IMR-90 (cell line): ENCODE results near the gene CUTC. TPM values are rescaled to one million over a fixed set of nuclear protein-coding genes. Genes with fewer than 3 reads are reported as not detected.

Source experiments
- BHLHE40 ChIP-seq: fragments of 150-350 bp; IDR thresholded peaks from 2 replicates; pipeline ENCODE4 v1.6.1; 2016; ENCODE audit warnings: mild to moderate bottlenecking, low read depth, low read length
- CEBPB ChIP-seq: IDR thresholded peaks from 2 replicates; pipeline ENCODE4 v1.6.1; 2012; ENCODE audit warnings: low read depth, low read length, improper control_type of control experiment
- CHD1 ChIP-seq: IDR thresholded peaks from 2 replicates; pipeline ENCODE4 v1.6.1; 2012; ENCODE audit warnings: low read depth, low read length, improper control_type of control experiment
- MAZ ChIP-seq: IDR thresholded peaks from 2 replicates; pipeline ENCODE4 v1.6.1; 2012; ENCODE audit warnings: low read depth, mild to moderate bottlenecking, low read length, improper control_type of control experiment, moderate library complexity, borderline replicate concordance
- MXI1 ChIP-seq: IDR thresholded peaks from 2 replicates; pipeline ENCODE4 v1.6.1; 2012; ENCODE audit warnings: low read depth, mild to moderate bottlenecking, low read length, moderate library complexity, borderline replicate concordance
- SMC3 ChIP-seq: fragments of 150-350 bp; IDR thresholded peaks from 2 replicates; pipeline ENCODE4 v1.6.1; 2016; ENCODE audit warnings: low read depth, mild to moderate bottlenecking, antibody characterized with exemption, low read length, moderate library complexity
- polyA plus RNA-seq, 3 experiments: library from polyadenylated mRNA; depleted of rRNA; stranded (reverse); fragments of >200 nt; gene quantifications; 2 replicates each; pipeline ENCODE4 v1.2.3, GENCODE V29; 2012; ENCODE audit warnings: low replicate concordance in 1 of 3
- total RNA-seq: library from RNA; depleted of rRNA; stranded (reverse); fragments of >200 nt; gene quantifications from 2 replicates; pipeline ENCODE4 v1.2.3, GENCODE V29; 2012
- TF ChIP-seq, protein P1 (sequence below): fragments of 150-350 bp; IDR thresholded peaks from 2 replicates; pipeline ENCODE4 v1.6.1; 2017; ENCODE audit warnings: mild to moderate bottlenecking, antibody characterized with exemption, low read length, low read depth

The CUTC gene
- total and polyA plus RNA-seq, 2 of the 4 experiments (the other 2 are of a cell fraction) = 7.0 to 10.2 TPM

DNA sequence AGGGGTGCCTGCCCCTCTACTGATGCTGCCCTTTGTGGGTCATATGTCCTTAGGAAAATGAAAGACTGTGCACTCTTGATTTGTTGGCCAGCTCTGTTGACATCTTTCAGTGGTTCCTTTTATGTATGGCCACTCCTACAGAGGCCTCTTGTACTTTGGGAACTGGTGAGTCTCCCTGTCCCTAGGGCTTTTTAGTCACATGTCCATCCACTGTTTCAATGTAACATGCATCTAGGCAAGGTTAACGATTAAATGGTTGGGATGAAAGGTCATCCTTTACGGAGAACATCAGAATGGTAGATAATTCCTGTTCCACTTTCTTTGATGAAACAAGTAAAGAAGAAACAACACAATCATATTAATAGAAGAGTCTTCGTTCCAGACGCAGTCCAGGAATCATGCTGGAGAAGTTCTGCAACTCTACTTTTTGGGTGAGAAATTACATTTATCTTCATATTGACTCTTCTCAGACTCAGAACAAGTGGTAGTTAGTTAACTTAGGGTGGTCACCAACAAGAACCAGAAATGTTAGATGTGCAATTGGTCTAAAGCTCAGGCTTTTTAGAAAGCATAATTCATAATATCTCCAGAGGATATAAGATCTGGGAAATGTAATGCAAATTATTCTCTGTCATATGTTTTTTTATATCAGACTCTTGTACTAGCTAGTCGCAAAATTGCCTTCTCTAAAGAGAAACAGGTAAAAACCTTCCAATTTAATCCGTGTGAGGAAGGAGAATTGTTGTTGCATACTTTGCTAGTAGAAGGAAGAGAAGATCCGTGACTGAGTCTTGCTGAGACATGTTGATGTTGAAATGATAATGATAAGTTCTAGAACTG is 50.6 kb downstream of the CUTC start, which contains the start of gene ABCC2 (continued):
- TF ChIP-seq, protein P1, sequence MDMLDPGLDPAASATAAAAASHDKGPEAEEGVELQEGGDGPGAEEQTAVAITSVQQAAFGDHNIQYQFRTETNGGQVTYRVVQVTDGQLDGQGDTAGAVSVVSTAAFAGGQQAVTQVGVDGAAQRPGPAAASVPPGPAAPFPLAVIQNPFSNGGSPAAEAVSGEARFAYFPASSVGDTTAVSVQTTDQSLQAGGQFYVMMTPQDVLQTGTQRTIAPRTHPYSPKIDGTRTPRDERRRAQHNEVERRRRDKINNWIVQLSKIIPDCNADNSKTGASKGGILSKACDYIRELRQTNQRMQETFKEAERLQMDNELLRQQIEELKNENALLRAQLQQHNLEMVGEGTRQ = no peak
- TF ChIP-seq CEBPB (no peak), CHD1 (no peak), MXI1 (no peak), BHLHE40 (no peak), MAZ (no peak), SMC3 (no peak)
